Stimulated activated CD4-positive, alpha-beta T cell treated with anti-CD3 and anti-CD28 coated beads, Interleukin-1b, Interleukin-23, amount 100 ng/mL, for 1 hour (primary cell): ENCODE measurements around the gene FAM83C.

Source experiments
- DNase-seq, 2 donors: peaks; one replicate each; pipeline ENCODE4 v3.0.0-alpha.2; 2020; ENCODE audit warnings: low read depth in 2 of 2

FAM83C gene

DNA sequence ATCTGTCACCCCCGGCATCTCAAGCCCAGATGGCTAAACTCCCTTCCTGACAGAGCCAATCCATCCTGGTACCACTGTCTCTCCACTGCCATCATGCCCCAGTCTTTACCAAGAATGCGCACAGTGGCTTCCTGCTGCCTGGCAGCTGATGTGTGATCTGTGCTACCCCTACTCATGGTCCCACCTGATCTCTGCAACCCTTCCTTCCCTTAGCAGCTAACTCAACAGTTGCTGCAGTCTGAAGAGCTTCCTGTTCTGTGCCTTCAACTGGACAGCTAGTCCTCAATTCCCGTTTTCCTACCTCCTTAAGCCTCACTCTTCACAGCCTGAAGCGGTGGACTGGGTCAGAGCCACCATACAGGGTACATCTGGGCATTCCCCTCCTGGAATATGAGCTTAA is 7.6 kb upstream of the FAM83C start:
- DNase-seq, result no peak

DNA sequence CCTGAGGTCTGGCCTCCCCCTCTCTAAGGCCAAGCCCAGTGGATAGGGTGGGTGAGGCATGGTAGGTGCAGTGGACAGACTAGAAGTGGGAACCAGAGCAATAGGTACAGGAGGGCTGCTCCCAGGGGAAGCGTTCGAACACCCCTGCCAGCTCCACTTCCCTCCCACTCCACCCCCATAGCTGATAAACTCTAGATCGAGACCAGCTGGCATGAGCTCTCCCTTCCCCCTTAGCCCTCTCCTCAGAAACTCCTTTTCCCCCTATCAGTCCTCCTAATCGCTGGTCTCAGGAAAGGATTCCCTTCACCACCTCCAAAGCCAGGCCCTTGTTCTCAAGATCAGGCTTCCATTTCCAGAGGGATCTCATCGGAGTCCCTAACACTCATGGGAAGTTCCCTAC is 6.0 kb upstream of the FAM83C start:
- DNase-seq, result no peak

DNA sequence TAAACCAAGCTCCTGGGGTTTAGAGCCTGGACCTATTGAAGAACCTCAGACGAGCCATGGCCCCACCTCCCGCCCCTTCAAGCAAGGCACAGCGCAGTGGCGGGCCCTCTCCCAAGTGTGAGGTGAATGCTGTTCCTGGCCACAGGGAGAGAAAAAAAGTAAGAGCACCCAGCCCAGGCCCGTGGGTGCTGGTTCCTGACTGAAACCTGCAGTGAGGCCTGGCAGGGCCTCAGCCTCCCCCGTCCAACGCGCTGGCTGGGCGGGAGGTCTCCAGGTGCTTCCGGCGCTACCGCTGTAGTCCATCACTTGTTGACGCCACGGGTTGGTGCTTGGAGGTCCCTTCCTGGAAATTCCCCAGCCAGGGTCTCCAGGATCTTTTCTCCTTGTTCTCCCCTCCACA is 5.5 kb upstream of the FAM83C start:
- DNase-seq, result no peak

DNA sequence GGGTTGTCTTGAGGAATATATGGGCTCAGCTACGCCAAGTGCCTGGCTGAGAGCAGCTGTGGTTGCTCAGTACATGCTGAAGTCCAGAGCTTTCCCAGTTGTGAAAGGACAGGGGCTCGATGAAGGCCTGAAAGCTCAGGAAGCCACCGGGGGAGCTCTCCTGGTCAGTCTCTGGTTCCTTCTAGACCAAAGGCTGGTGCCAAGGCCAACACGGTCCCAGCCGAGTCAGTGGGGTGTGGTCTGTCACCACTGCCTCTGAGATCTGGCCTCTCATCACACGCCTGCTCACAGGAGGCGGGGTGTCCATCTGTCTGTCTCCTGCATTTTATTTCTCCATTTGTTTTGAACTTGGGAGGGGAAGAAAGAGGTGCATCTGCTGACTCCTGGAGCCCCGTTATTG is 4.9 kb upstream of the FAM83C start:
- DNase-seq, result no peak

DNA sequence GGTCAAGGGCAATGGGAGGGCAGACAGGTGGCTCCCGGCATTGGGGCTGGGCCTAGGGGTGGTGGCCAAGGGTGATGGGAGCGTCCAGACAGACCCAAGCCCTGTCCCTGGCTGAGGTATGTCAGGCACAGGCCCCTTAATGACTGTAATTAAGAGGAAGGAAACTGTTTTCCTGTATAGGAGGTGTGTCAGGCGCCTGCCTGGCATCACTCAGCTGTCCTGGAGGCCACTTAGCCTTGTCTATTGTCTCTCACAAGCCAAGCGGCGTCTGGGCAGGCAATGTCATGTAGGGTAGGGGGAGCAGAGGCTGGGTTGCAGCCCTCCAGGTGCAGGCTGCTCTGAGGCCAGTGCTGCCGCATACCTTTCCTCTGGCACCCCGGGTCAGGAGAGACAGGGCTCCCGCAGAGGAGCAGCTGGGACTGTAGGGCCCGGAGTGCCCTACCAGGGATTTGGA is 3.9 kb upstream of the FAM83C start:
- no peak for DNase-seq

DNA sequence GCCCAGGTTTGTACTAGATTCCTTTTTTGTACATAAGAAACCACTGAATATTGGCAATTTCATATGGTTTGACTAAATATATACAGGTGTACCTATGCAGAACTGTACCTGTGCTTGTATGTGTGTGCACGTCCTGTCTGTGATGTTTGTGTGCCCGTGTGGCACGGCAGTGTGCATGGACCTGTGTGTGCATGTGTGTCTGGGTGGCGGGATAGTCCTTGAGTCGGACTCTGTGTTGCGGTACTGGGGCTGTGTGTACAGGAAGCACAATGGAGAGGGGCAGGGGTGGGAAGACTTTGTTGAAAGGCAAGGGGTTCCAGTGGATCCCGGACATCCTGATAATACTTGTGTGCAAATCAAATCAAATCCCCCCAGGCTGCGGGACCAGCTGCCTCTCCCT is 3.4 kb upstream of the FAM83C start:
- DNase-seq, result no peak

DNA sequence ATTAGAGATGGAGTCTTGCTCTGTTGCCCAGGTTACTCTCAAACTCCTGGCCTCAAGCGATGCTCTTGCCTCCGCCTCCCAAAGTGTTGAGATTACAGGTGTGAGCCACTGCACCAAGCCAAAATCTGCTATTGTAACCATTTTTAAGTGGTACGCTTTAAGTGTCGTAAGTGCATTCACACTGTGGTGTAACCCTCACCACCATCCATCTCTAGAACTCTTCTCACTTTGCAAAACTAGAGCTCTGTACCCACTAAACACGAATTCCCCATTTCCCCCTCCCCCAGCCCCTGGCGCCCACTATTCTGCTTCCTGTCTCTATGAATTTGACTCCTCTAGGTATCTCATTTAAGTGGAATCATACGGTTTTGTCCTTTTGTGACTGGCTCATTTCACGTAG is 2.8 kb upstream of the FAM83C start:
- no peak for DNase-seq

DNA sequence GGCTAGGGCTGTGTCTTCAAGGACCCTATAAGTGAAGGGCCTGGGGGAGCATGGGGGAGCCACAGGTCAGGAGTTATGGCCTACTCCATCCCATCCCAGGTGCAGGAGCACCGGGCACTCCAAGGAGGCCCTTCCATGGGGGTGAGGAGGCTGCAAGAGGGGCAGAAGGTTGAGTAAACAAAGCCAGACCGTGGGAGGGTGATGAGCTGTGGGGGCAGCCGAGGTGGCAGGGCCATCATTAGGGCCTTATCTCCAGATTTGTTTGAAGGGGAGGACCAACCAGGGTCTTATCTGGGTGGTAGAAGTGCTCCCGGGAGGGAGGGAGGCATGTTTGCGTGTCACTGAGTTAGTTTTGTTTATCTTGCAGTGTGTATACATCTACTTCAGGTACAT is 2.1 kb upstream of the FAM83C start:
- no peak for DNase-seq

DNA sequence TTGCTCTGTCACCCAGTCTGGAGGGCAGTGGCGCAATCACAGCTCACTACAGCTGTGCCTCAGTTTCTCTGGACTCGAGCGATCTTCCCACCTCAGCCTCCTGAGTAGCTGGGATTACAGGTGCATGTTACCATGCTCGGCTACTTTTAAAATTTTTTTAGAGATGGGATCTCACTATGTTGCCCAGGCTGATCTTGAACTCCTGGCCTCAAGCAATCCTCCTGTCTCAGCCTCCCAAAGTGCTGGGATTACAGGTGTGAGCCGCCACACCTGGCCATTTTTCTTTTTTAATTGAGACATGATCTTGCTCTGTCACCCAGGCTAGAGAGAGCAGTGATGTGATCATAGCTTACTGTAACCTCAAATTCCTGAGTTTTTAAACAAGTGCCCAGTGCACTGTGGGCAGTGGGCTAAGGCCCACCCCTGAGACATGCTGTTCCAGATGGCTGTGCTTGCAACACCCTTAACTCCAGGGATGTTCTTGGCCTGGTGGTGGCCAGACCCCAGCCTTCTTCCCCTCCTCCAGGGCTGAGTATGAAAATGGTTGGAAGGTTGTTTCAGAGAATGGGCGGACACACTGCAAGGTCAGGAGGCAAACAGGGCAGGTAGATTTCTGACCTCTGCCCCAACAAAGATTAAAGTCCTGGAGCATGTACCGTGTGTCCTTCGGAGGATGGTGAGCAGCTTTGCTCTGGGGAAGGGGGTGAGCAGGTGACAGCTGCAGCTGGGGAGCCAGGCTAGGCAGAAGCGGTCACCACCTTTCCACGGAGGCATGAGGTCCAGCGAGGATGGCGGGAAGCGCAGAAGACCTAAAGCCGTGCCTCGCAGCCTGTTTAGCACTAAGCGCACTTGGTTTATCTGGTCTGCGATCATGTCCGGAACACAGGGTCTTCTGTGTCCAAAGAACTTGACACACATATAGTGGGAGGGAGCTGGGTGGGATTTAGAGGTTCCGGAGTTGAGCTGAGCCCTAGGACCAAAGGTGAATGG is 1.4 kb upstream of the FAM83C start:
- DNase-seq, result no peak

DNA sequence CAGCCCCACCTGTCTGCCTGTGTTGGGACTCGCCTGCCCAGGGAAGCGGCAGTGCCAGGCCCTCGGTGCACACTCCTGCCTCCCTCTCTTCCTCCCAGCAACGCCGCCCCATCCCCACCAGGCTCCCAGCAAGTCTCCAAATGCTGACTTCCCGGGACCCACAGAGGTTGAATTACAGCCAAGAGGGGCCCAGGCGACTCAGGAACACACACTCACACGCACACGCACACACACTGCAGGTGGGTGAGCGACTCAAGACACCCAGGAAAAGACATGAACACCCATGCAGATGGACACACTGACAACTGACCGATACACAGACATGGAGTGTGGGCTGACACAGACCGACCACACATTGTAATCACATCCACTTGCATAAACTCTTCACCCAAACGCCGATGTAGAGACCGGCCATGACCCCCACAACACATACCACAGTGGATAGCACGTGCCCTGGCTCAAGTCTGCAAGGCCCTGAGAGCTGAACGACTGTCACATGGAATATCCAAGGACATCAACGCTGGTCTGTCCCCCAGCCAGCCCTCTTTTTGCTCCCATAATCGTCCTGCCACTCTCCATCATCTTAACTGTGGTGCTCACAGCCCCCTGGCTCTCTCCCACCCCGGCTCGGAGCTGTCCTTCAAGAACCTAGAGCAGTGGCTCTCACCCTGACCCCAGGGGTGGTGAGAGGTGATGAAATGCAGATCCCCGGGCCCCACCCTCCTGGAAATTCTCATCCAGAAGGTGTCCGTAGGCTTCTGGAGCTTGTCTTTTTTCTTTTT is 470 bp upstream of the FAM83C start:
- no peak for DNase-seq

DNA sequence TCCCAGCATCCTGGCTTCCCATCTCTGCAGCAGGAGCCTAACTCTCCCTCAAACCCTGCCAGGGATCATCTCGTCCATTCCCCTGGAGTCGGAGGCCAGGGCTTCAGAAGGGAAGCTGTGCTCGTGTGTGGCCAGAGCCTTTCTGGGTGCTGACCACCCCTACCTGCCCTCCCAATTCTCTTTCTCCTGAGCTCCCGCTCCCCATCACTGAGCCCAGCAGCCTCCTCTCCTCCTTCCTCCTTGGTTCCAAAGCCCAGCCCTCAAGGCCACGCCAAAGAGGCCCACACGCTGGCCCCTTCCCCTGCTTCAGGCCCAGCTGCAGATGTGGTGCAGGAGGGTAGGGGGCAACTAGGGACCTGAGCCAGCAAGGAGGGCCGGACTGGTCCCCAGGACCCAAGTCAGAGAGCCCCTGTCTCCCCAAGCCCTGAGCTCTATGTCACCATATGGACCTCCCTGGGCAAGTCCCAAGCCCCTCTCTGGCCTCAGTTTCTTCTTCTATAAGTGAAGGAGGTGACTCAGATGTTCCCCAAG is 1.3 kb downstream of the FAM83C start:
- no peak for DNase-seq

DNA sequence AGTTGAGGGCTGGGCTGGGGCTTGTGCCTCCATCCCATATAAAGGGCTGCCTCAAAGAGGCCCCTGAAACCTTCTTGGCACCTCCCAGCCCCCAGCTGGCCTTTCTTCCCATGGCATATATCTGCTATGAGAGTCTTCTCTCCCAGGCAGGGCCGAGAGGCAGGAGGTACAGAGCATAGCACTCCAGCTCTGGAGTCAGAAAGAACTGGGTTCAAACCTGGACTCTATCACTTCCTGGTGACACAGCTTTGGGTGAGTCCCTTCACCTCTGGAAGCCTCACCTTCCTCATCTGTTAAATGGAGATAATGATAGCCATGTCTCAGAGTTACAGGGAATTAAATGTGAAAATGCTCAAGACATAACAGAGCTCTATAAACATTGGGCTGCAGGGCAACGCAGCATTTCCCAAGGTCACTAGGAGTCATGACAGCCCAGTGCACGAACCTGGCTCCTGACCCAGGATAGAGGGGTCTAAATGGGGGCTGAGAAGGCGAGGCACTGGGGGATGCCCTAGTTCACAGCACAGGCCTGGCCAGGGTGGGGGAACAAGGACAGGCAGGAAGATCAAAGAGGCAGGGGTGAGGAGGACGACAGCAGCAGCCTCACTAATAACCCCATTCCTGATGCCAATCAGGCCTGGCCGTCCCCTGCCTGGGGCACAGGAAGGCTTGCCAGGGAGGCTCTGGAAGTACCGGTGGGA is 1.9 kb downstream of the FAM83C start:
- DNase-seq, result no peak

DNA sequence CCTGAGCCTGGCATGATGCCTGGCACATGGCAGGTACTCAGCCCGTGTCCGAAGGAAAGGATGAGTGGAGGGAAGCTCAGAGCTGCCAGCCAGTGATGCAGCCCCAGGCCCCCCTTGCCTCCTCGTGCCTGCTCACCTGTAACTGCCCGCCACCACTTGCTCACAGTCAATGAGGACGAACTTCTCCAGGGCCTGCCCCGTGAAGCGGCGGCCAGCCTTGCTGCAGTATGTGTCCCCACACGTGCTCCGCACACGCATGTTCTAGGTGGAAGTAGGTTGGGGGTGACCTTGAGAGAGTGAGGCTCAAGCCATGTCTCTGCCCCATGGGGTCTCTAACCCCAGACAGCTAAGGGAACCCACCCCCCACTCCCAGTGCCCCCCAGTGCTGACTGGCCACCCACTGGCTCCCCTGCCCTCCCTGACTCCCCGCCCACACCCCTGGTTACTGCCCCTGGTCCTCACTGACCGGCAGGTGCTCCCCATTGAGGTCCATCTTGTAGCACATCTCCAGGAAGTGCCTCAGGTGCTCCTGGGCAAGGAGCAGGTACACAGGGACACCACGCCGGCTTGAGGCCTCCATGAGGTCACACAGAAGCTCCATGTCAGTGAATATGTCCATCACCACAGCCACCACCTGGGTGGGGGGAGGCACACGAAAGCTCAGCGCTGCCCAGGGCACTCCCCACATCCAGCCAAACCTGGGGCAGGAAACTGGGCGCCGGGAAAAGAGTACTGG is 3.7 kb downstream of the FAM83C start:
- DNase-seq, result no peak

DNA sequence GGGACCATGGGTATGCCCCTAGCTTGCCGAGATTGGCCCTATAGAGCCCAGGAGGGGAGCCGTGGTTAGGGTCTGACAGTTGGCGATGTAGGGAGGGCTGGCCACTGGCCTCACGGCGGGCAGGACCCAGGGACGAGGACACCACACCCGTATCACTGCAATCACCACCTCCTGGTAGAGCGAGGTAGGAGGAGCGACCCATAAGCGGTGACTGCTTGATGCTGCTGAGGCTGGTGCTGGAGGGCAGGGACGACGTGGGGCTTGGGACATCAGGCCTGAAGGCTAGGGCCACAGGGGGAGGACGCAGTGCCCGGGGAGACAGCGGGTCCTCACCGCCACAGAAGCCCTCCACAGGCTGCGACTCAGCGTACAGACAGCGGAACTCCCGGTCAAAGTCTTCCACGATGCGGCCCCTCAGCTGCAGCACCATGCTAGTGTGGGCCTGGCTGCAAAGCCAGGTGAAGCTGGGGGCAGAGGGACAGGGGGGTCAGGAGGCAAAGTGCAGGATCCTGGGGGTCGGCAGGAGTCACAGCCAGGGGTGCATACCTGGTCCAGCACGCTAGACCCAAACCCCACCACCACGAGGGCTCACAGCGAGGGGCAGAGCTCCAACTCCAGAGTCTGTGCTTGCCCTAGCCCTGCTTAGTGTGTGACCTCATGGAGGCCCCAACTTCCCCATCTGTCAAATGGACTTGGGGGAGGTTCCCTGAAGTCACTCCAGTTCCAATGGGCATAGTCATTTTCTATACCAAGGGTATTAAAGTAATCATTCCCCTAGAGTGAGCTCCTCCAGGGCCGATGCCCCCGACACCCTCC is 4.5 kb downstream of the FAM83C start:
- DNase-seq, result no peak

DNA sequence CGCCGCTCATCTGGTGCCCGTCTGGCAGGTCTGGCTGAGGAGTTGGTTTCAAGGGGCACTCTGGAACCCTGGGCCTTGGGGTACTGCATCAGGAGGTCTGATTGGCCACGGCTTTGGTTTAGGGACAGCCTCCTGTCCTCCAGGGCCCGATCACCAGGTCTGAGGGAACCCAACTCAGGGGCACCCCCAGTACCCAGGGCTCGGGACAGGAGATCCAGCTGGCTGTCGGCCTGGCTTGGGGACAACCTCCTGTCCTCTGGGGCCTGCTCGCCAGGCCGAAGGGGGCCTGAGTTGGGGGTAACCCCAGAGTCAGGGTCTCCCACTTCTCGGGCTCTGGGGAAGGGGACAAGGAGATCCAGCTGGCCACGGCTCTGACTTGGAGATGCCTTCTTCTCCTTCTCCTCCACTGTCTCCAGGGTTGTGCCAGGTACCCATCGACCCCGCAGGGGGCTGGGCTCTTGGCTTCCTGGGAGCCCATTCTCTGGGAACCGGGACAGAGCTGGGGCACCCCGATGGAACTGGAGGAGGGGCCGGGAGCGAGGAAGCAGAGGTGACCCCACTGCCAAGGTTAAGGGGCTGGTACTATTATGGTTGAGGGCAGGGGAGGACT is 5.2 kb downstream of the FAM83C start:
- DNase-seq, result no peak

DNA sequence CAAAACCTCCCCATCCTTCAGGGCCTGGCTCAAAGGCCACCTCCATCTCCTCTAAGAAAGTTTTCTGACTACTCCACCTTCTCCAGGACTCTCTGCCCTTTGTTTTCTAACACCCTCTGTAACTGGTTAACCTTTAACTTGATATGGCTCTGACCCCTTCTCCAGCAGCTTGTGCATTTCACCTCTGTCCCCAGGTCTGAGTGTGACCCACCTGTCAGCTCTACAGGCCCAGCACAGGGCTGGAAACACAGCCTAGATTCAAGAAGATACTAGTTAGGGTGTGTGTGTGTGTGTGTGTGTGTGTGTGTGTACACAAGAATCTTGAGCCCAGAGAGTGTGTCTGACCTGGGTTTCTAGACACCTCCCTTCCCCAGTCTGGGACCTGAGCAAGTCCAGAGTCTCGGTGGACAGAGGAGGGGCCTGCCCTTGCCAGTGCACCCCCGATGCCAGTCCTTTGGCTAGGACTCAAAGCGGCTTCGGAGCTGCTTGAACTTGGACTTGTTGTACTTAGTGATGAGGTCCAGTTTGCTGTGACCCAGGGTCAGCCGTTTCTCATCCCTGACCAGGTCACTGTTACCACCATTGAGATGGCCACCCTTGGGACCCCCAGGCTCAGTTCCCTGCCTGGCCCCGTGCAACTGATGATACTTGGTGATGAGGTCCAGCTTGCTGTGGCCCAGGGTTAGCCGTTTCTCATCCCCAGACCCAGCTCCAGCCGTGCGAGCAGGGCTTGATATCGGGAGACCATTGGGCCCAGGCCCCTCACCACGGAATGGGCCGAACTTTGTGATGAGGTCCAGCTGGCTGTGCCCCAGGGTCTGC is 5.9 kb downstream of the FAM83C start:
- DNase-seq, result no peak

DNA sequence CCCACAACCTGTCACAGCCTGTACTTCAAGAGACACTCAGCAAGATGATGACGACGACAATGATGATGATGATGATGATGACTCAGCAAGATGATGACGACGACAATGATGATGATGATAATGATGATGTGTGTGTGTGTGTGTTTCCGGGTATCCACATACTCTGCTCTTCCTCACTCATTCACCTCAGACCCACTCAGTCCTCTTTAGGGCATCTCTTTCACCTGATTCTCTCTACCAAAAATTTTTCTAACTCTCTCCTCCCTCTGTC is 6.5 kb downstream of the FAM83C start:
- no peak for DNase-seq

DNA sequence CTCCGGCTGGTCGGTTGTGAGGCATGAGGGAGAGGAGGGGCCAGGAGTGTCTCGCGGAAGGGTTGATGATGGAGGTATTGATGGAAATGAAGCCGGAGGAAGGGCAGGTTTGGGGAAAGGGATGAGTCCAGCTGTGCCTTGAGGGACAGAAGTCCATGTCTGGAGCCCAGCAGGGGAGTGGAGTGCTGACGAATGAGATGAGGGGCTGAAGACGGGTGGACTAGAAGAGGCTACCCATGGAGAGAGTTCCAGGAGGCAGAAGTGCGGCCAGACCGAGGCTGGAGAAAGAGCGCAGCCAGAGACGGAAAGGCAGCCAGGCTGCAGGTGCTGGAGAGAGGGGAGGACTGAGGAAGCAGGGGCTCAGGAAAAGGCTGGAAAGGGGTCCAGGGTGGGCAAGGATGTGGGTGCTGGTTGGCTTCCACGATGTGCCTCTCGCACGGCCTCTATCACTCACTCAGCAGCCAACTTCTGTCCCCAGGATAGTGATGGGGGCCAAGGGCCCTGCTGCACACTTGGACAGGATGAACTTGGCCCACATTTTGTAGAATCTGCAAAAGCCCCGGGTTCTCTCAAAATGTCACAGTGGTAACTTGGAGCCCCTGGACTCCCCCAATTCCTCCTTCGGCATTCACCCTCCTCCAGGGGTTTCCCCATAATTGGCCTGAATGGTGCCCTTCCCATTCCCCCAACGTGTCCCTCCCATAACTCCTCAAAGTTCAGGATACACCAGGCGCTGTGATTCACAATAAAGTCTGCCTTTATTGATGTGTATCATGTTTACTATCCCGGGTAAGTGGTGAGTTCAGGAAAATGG is 7.0 kb downstream of the FAM83C start:
- no peak for DNase-seq
